ENCODE measurements around the gene PSMB9.

GRCh38 chr6:32852844-32853540 lies 1.0 kb upstream of the PSMB9 start:
- TF ChIP-seq CTCF (IDR thresholded peaks at IDR 0.05; ENCODE audit: poor library complexity) (no peak), EZH2phosphoT487 (IDR thresholded peaks at IDR 0.05; ENCODE audit: low read depth, severe bottlenecking, unreplicated experiment) (no peak), EZH2 (IDR thresholded peaks at IDR 0.05; ENCODE audit: borderline replicate concordance) (no peak)
